DOHH2 (cell line): ENCODE data around the gene RABGAP1.

Source experiments
- EZH2phosphoT487 ChIP-seq: fragments of 200-600 bp; sonication (generic); IDR thresholded peaks from 2 replicates; pipeline ENCODE4 v1.6.1; 2017; ENCODE audit warnings: borderline replicate concordance, mild to moderate bottlenecking, antibody characterized with exemption, low read length, moderate library complexity, mixed read lengths
- TF ChIP-seq, protein P1 (sequence below): fragments of 200-600 bp; sonication (generic); IDR thresholded peaks from one replicate; pipeline ENCODE4 v1.5.1; 2014; ENCODE audit warnings: antibody characterized with exemption, mild to moderate bottlenecking, low read depth, low read length; ENCODE audit not compliant: poor library complexity, severe bottlenecking

DNA sequence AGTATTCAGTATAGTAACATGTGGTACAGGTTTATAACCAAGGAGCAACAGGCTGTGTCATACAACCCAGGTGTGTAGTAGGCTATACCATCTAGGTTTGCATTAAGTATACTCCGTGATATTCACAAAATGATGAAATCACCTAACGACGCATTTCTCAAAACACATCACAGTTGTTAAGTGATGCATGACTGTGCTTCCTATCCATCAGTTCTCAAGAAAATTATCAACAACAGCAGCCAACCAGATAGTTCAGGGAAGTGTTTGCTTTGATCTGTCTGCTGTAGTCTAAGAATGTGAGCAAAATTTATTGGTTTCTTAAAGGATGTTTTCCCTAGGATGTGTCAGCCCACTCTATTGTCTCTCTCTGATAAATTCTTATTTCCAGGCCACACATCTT, 16.9 kb upstream of the RABGAP1 start:
- TF ChIP-seq, protein P1, sequence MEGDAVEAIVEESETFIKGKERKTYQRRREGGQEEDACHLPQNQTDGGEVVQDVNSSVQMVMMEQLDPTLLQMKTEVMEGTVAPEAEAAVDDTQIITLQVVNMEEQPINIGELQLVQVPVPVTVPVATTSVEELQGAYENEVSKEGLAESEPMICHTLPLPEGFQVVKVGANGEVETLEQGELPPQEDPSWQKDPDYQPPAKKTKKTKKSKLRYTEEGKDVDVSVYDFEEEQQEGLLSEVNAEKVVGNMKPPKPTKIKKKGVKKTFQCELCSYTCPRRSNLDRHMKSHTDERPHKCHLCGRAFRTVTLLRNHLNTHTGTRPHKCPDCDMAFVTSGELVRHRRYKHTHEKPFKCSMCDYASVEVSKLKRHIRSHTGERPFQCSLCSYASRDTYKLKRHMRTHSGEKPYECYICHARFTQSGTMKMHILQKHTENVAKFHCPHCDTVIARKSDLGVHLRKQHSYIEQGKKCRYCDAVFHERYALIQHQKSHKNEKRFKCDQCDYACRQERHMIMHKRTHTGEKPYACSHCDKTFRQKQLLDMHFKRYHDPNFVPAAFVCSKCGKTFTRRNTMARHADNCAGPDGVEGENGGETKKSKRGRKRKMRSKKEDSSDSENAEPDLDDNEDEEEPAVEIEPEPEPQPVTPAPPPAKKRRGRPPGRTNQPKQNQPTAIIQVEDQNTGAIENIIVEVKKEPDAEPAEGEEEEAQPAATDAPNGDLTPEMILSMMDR, result no peak
- TF ChIP-seq EZH2phosphoT487, result no peak
